GM12801 (cell line): ENCODE measurements around the gene SLC25A28.

ENCODE experiments used
- CTCF ChIP-seq: IDR thresholded peaks from one replicate; pipeline ENCODE4 v1.5.1; 2011; ENCODE audit warnings: control low read depth; ENCODE audit not compliant: insufficient read length; ENCODE audit errors: extremely low read depth

SLC25A28 gene

GRCh38 chr10:99623919-99624318 is 3.7 kb upstream of the SLC25A28 start:
- TF ChIP-seq CTCF, result no peak

- TF ChIP-seq CTCF, result no peak
These were observed 1.4 kb upstream of the SLC25A28 start for GRCh38 chr10:99621454-99622251.

GRCh38 chr10:99620711-99621453 is 643 bp upstream of the SLC25A28 start:
- no peak for TF ChIP-seq CTCF

- TF ChIP-seq CTCF, result no peak
These were observed 994 bp downstream of the SLC25A28 start for GRCh38 chr10:99619090-99619800.

- TF ChIP-seq CTCF, result no peak
These were observed 2.5 kb downstream of the SLC25A28 start for GRCh38 chr10:99617696-99618095.

- TF ChIP-seq CTCF, result no peak
These were observed 4.8 kb downstream of the SLC25A28 start for GRCh38 chr10:99615426-99615825.

- no peak for TF ChIP-seq CTCF
These were observed 7.9 kb downstream of the SLC25A28 start for GRCh38 chr10:99612167-99612831.
